Stimulated activated CD4-positive, alpha-beta T cell treated with anti-CD3 and anti-CD28 coated beads, Interleukin-4, amount 100 ng/mL, for 48 hours (primary cell): ENCODE measurements around the gene TAF6L.
"Not testable (repeated sequence)": the region's sequence is repeated elsewhere in the genome, so short reads cannot be mapped to it uniquely, and the experiment has no call there.

Experiments
- DNase-seq, 2 donors: peaks; one replicate each; pipeline ENCODE4 v3.0.0-alpha.2; 2020; ENCODE audit warnings: low read depth in 2 of 2

The TAF6L gene

GRCh38 chr11:62805961-62806441, 34.8 kb downstream of the TAF6L start:
- DNase-seq: no peak

DNA sequence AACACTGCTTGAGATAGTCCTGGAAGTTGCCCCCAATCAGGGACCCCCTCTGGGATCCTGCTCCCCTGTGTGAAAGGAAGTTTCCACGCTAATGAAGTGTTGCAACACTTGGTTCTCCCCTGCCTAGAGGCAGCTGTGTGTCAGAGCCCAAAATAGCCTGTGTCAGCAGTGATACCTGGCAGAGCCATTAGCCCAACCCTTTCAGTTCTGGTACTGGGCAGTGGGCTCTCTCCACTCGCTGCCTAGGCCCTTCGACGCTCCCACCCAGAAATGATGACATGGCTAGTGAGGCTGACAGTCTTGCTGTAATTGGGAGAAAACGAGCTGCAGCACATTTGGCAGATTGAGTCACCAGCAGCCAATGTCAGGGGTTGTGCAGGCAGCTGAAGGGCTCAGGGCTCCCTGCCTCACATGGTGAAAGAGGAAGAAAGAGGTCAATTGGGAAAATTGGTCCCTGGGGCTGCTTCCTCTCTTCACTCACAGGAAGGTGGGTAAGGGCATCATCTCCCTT, 35.5 kb downstream of the TAF6L start:
- DNase-seq: no peak

DNA sequence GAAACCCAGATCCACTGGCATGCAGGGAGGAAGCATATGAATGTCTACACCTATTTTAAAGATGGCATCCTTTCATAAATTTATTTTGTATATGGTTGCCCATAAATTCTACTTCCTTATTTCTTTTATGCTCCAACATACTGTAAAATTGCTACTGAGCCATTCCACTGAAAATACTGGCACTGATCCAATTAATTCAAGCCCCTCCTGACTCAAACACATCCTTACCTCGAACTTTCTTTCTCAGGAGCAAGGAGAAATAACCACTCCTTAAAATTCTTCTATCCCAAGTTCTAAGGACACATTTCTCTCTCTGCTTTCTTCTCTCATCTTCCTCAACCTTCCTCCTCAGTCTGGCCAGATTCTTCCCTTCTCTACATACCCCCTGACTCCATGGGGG, 39.6 kb downstream of the TAF6L start:
- DNase-seq: no peak

- no peak for DNase-seq
Observed at GRCh38 chr11:62811659-62812058, 40.5 kb downstream of the TAF6L start.

GRCh38 chr11:62816557-62816956, 45.4 kb downstream of the TAF6L start:
- DNase-seq: no peak

DNA sequence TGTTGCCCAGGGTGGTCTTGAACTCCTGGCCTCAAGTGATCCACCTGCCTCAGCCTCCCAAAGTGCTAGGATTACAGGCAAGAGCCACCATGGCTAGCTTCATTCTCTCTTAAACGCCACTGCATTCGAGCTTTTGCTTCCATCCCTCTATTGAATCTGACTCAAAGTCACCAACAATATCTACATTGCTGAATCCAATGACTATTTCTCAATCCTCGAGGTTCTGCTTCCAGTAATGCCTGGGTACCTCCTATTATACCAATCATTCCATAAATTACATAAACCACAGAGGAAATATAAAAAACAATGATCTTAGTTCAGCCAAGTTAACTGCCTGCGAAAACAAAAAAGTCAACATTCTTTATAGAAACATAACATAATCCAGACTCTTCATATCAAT, 45.9 kb downstream of the TAF6L start:
- no peak for DNase-seq

DNA sequence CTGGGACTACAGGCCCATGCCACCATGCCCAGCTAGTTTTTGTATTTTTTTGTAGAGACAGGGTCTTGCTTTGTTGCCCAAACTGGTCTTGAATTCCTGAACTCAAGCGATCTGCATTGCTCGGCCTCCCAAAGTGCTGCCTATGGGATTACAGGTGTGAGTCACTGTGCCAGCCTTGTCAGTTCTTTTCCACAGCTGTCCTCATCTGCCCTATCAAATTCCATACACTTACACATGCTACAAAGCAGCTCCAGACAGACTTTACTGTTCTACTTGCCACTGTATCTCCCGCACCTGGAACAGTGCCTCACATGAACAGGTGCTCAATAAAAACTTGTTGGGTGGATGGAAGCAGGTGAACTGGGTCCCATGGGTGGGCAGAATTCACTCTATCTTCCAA, 52.5 kb downstream of the TAF6L start:
- no peak for DNase-seq

- DNase-seq: not testable (repeated sequence)
Observed at GRCh38 chr11:62828130-62828529, 56.9 kb downstream of the TAF6L start.

DNA sequence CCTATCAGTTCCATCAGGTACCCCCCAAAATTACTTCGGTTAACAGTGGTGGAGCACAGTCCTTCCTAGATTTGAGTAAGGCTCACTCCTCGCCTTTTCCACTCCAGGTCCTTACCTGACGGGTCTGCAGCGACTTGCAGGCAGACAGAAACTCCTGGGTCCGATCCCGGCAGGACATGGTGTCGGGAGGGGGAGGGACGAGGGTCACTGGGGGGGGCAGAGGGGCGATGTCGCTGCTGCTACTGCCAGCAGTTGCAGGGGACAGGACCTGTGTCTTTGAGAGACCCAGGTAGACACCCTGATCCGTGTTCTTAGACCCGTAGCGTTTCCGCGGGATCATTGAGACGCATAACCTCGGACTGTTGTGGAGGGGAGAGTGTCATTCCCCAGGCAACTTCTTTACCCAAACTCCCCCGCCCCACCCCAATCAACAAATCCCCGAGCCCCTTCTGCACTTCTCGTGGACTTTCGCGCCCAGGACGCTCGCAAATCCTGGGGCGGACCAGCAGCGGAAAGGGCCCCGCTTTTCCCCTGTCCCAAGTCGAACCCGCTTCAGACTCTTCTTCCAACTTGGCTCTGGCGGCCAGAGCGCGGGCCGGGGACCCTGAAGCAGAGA, 59.8 kb downstream of the TAF6L start:
- no peak for DNase-seq

DNA sequence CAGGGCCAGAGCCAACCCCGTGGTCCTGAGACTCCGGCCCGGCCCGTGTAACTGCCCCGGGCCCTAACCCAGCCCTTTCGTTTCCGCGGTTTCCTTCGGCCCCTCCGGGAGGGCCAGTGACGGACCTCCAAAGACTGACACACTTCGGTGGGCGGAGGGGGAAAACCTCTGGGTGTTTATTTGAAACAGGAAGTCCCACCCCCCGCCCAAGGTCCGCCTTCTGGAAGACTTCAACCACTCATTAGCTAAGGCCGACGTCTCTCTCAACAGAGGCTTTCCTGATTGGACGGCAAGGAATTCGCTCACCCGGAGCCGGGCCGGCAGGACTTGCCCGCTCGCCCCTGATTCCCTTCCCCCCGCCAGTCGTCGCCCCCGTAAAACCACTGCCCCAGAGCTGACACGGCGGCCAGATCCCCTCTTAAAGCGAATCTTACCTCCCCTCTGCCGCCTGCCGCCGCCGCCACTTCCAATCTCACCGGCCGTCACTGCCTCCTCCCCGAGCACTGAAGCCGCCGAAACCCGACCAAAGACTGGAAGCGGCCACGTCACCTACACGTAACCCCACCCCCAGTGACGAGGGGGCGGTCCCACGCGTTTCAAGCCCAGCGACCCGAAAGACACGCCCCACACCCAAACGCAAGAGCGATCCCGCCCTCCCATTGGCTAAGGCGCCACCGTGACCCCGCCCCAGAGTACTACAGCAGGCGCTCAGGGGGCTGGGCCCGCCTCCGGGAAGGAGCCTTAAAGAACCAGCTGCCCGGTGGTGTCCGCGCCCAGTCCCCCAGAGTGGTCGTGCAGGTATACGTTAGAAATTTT, 60.5 kb downstream of the TAF6L start, which contains the start of gene STX5:
TSS of gene STX5 (minus strand) at position 532 of the 816 bp plus-strand sequence. CDS start 808 bp downstream, outside the sequence.
- peak; percentile 99 for DNase-seq

DNA sequence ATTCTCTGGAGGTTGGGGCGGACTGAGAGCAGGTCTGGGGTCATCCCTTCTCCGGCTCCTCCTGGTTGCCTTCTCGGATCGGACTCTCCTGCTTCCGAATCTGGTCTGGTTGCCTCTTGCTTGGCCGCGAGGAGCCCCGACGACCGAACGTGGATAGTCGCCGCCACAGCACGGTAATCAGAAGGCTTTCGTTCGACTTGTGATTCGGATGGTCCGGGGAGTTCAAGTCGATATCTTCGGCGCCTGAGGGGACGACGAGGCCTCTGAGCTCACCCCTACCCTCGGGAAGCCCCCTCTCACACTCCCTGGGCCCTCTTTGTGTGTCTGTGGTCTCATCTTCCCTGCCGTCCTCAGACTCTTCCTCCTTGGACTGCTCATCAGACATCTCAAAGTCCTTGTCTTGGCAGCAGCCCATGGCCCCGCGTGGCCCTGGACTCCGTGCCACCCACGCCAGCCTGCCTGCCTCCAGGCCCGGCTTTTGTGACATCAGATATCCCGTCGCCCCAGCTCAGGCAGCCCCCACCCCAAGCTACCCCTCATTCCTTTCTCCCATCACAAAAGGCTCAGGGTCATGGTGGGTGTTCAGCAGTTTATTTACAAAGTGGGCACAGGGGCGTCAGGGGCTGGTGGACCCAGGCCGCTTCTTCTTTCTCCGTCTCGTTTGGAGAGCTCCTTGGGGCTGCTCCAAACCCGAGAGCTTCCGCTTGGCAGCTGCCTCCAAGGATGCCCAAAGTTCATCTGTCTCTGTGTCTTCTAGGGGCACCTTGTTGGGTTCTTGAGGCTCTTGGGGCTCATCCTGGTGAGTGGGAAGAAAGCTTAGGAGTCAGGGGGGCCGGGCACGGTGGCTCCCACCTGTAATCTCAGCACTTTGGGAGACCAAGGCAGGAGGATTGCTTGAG, 61.4 kb downstream of the TAF6L start, which contains the start of gene TEX54:
TSS of gene TEX54 (minus strand) at position 506 of the 899 bp plus-strand sequence.
- DNase-seq: no peak

GRCh38 chr11:62835336-62835735, 64.1 kb downstream of the TAF6L start:
- no peak for DNase-seq
